Common myeloid progenitor, CD34-positive (primary cell): ENCODE data around the gene ABLIM2.

Experiments
- CTCF ChIA-PET: fragments of 350-600 bp; sonication (Branson Sonifier 250); formaldehyde crosslinking; loops from one replicate; lab custom pipeline; 2021; ENCODE audit warnings: antibody characterized with exemption; lab: Charles Lee
- POLR2A ChIA-PET: fragments of 350-600 bp; sonication (Branson Sonifier 250); formaldehyde crosslinking; loops from one replicate; lab custom pipeline; 2021; ENCODE audit warnings: antibody characterized with exemption; lab: Charles Lee
- DNase-seq, 3 donors: peaks; one replicate each; pipeline versions ENCODE4 v3.0.0 to v3.0.0-alpha.2; 2013
- H3K27ac ChIP-seq, 2 experiments: 1 replicate in 1 of 2; 2 replicates in 1 of 2; pipeline ENCODE4 v1.7.0; 2013; ENCODE audit warnings: inconsistent platforms in 2 of 2, low read length in 2 of 2, mild to moderate bottlenecking in 2 of 2, low read depth in 1 of 2, moderate library complexity in 1 of 2; ENCODE audit not compliant: severe bottlenecking in 2 of 2, insufficient read depth in 1 of 2, poor library complexity in 1 of 2
- H3K27me3 ChIP-seq, 5 experiments: replicated peaks in 2 of 5; 1 replicate in 3 of 5; 2 replicates in 2 of 5; pipeline versions ENCODE4 v1.6.1 to v1.7.0; 2013; ENCODE audit warnings: low read length in 4 of 5, mild to moderate bottlenecking in 2 of 5, moderate library complexity in 2 of 5, inconsistent platforms in 1 of 5; ENCODE audit not compliant: insufficient read depth in 5 of 5, control insufficient read depth in 4 of 5
- H3K36me3 ChIP-seq, 4 experiments: 1 replicate in 2 of 4; 2 replicates in 2 of 4; pipeline versions ENCODE4 v1.6.1 to v1.7.0; 2013; ENCODE audit warnings: low read length in 3 of 4, control low read depth in 1 of 4, mild to moderate bottlenecking in 1 of 4; ENCODE audit not compliant: control insufficient read depth in 4 of 4, insufficient read depth in 4 of 4
- H3K4me1 ChIP-seq, 4 experiments: 1 replicate in 3 of 4; 2 replicates in 1 of 4; pipeline versions ENCODE4 v1.6.1 to v1.7.1; 2013; ENCODE audit warnings: low read length in 3 of 4, mild to moderate bottlenecking in 3 of 4, control low read depth in 1 of 4, inconsistent platforms in 1 of 4, moderate library complexity in 1 of 4; ENCODE audit not compliant: control insufficient read depth in 4 of 4, insufficient read depth in 4 of 4; ENCODE audit errors: control extremely low read depth in 1 of 4
- H3K4me3 ChIP-seq, 7 experiments: 1 replicate in 4 of 7; 2 replicates in 3 of 7; pipeline versions ENCODE4 v1.5.1 to v1.7.0; 2013; ENCODE audit warnings: mild to moderate bottlenecking in 7 of 7, low read length in 6 of 7, moderate library complexity in 6 of 7, inconsistent platforms in 2 of 7, low read depth in 2 of 7, control low read depth in 1 of 7; ENCODE audit not compliant: insufficient read depth in 4 of 7, control insufficient read depth in 1 of 7; ENCODE audit errors: extremely low read depth in 1 of 7
- H3K9me3 ChIP-seq, 5 experiments: 1 replicate in 4 of 5; 2 replicates in 1 of 5; pipeline versions ENCODE4 v1.6.1 to v1.7.1; 2013; ENCODE audit warnings: low read length in 4 of 5, mild to moderate bottlenecking in 2 of 5, inconsistent platforms in 1 of 5, low read depth in 1 of 5, moderate library complexity in 1 of 5; ENCODE audit not compliant: control insufficient read depth in 4 of 5, insufficient read depth in 2 of 5; ENCODE audit errors: control extremely low read depth in 1 of 5
- WGBS: methylation state at CpG from one replicate; pipeline ENCODE4 v1.1.5; 2013; ENCODE audit not compliant: insufficient coverage; 5-methylcytosine and 5-hydroxymethylcytosine counted together

The ABLIM2 gene

DNA sequence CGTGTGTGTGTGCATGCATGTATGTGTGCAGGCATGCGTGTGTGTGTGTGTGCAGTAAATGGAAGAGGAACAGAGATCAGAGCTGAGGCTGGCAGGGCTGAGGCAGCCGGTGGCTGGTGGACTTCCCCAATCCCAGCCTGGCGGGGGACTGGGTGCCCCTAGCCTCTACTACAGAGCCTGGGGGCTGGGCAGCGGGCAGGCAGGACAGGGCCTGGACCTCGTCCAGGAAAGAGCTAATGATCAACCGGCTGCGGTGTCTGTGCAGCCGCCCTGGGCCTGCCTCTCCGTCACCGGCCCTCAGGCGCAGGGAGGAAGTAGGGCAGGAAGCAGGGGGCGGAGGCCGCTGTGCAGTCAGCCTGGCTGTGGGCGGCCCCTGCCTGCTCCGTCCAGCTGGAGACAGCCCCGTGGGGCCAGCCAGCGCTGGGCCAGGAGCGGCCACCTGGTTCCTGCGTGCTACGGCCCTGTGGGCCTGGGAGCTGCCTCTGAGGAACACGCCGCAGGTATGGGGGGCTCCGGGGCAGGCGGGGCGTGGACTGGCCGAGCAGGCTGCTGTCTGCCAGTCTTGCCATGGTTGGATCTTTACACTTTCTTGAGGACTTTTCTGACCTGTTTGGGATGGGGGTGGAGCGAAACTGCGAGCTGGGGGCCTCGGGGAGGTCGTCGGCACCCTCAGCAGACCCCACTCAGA, 40.4 kb upstream of the ABLIM2 start, which contains the start of gene SH3TC1:
SH3TC1 (plus strand) TSS at position 385 of the 688 bp plus-strand sequence. CDS start 5,905 bp downstream, outside the sequence.
- under 1% methylated on average over 31 of the region's 32 CpGs for WGBS
- ChIA-PET CTCF (interaction anchor here (0.8 to 10.0 kb wide), 9 partner anchors 9 to 205 kb away, joined by 3 to 116 read pairs (median 4); no protein-coding TSS in a partner anchor), POLR2A (interaction anchor here (0.7 to 1.3 kb wide), 5 partner anchors 12 to 30 kb away, joined by 3 to 5 read pairs (median 4); no protein-coding TSS in a partner anchor)
- Histone ChIP-seq H3K9me3 (no peaks in the 10 kb centered on the region), H3K4me1 (peaks cover 4 to 89% (median 73%) of the 10 kb centered on the region in 4 experiments), H3K27ac (peak within 1 kb of the TSS; percentile 46 to 81), H3K4me3 (peak within 1 kb of the TSS; percentile 42 to 88 (median 80)), H3K36me3 (peaks cover 0 to 5% (median under 1%) of the 10 kb centered on the region in 4 experiments), H3K27me3 (no peaks in the 10 kb centered on the region)
- DNase-seq: peak; percentile 83 to 95 (median 93)

DNA sequence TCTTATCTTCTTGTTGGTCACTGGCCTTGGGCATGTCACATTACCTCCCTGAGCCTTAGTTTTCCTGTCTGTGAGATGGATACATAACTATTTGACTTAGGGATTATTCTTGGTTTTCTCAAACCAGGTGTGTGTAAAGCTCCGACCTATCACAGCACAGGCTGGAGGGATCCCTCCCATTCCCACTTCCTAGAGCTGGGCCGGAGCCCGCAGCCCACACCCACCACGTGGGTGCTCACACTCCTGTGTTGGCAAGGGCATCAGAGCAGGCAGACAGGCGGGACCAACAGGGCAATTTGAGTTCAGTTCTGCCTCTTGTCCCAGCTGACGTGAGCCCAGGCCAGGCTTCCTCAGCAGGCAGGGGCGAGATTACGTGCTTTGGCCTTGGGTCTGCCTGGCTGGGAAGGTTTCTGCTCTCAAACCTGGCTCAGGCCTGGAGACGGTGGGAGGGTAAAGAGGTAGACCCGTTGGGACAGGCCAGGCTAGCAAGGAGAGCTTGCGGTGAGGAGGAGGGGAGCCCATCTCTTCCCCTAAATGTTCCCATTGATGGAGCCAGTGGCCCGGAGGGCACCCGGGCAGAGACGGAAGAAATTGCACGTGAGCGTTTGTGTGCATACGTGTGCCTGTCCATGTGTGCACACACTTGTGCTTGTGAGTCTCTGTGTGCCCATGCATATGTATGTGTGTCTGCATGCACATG, 39.7 kb upstream of the ABLIM2 start:
- POLR2A ChIA-PET: interaction anchor here (0.7 to 1.3 kb wide), 4 partner anchors 12 to 30 kb away, joined by 3 to 5 read pairs (median 4); no protein-coding TSS in a partner anchor
- H3K27me3 ChIP-seq: no peaks in the 10 kb centered on the region
- CTCF ChIA-PET: interaction anchor here (0.8 to 10.0 kb wide), 10 partner anchors 9 to 205 kb away, joined by 3 to 116 read pairs (median 4); no protein-coding TSS in a partner anchor

DNA sequence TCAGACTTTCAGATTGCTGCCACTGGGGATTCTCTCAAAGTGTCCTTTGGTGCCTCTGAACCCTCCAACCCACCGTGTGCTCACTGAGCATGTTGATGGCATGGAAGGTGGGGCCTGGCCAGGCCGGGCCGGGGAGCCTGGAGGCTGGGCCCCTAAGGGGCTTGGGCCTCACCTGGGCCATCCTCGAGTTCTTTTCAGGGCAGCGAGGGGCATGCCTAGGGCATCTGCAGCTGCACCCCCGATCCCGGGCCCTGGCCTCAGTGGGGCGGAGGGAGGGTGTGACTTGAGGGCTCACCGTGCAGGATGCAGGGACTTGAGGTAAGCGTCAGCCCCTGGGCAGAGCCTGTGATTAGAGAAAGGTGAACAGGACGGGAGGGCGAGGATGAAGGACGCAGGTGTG, 38.9 kb upstream of the ABLIM2 start:
- 94% methylated on average over 13 of the region's 13 CpGs for WGBS
- Histone ChIP-seq H3K36me3 (peaks cover 0 to 3% (median 0%) of the 10 kb centered on the region in 4 experiments), H3K9me3 (no peaks in the 10 kb centered on the region), H3K4me3 (no peak overlapping the region), H3K27ac (no peak overlapping the region), H3K27me3 (no peaks in the 10 kb centered on the region), H3K4me1 (peaks cover 4 to 87% (median 67%) of the 10 kb centered on the region in 4 experiments)
- POLR2A ChIA-PET: no interaction called here
- CTCF ChIA-PET: interaction anchor here (1.1 to 10.0 kb wide), 6 partner anchors 10 to 198 kb away, joined by 3 to 116 read pairs (median 8); no protein-coding TSS in a partner anchor
- DNase-seq: no peak

More for the DNA sequence above, 39.7 kb upstream of the ABLIM2 start:
- Histone ChIP-seq H3K9me3 (no peaks in the 10 kb centered on the region), H3K4me1 (peaks cover 4 to 87% (median 67%) of the 10 kb centered on the region in 4 experiments), H3K36me3 (peaks cover 0 to 5% (median 0%) of the 10 kb centered on the region in 4 experiments), H3K4me3 (peak overlapping the region in 6 of 7 experiments; percentile 52 to 88 (median 80)), H3K27ac (no peak overlapping the region)
- peak in 2 of 3 donors; percentile 59 to 67 for DNase-seq
- WGBS: 15% methylated on average over 17 of the region's 17 CpGs

DNA sequence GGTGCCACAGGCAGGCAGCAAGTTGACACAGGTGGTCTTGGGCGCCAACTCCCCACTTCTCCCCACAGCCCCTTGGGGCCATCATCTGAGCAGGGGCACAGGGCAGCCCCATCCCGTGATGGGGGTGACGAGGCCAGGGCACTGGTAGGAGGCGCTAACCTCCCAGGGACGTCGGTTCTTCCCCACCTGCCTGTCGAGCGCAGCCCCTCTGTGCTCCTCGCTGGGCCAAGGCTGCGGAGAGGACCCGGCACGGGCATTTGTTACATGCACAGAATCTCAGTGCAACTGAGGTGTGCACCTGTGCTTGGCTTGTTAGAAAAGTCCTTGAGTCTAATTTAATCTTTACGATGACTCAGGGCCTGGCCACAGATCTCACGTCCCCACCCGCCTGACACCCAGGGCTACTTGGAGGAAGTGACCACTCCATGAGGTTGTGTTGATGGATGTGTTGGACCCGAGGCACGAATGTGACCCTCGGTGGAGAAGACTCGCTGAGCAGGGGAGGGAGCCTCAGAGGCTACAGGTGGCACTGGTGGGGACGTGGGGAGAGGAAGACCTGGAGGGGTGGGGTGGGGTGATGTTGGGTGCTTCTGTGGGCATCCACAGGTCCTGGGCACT, 37.3 kb upstream of the ABLIM2 start:
- peaks cover 4 to 83% (median 65%) of the 10 kb centered on the region in 4 experiments for H3K4me1 ChIP-seq
- POLR2A ChIA-PET: no interaction called here
- CTCF ChIA-PET: interaction anchor here (4.7 to 10.0 kb wide), 2 partner anchors 19 to 31 kb away, joined by 32 to 116 read pairs; no protein-coding TSS in a partner anchor
- H3K27me3 ChIP-seq: no peaks in the 10 kb centered on the region
- 96% methylated on average over 17 of the region's 20 CpGs for WGBS
- no peaks in the 10 kb centered on the region for H3K36me3 ChIP-seq
- DNase-seq: no peak
- no peak overlapping the region for H3K4me3 ChIP-seq
- H3K27ac ChIP-seq: no peak overlapping the region
- no peaks in the 10 kb centered on the region for H3K9me3 ChIP-seq

DNA sequence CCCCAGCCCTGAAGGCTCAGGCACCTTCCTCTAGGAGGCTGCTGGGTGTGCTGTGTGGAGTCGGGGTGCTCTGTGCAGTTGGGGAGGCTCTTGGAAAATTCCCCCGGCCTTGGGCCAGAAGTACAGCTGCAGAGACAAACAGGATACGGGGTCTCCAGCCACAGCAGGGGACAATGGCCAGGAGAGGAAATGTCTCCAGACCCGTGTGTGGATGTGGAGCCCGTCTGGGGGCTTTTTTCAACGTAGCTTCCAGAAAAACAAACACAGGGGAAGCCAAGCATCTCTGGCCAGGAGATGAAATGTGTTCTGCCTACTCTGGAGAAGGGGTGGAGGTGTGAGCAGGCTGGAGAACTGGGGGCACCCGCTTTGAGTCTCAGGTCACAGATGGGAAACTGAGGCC, 36.8 kb upstream of the ABLIM2 start:
- Histone ChIP-seq H3K9me3 (no peaks in the 10 kb centered on the region), H3K4me1 (peaks cover 2 to 83% (median 65%) of the 10 kb centered on the region in 4 experiments), H3K4me3 (no peak overlapping the region), H3K27ac (no peak overlapping the region), H3K36me3 (no peaks in the 10 kb centered on the region), H3K27me3 (no peaks in the 10 kb centered on the region)
- ChIA-PET CTCF (interaction anchor here (3.9 to 10.0 kb wide), 2 partner anchors 14 to 18 kb away, joined by 14 to 116 read pairs; no protein-coding TSS in a partner anchor), POLR2A (no interaction called here)
- 69% methylated on average over 7 of the region's 7 CpGs for WGBS
- no peak for DNase-seq

DNA sequence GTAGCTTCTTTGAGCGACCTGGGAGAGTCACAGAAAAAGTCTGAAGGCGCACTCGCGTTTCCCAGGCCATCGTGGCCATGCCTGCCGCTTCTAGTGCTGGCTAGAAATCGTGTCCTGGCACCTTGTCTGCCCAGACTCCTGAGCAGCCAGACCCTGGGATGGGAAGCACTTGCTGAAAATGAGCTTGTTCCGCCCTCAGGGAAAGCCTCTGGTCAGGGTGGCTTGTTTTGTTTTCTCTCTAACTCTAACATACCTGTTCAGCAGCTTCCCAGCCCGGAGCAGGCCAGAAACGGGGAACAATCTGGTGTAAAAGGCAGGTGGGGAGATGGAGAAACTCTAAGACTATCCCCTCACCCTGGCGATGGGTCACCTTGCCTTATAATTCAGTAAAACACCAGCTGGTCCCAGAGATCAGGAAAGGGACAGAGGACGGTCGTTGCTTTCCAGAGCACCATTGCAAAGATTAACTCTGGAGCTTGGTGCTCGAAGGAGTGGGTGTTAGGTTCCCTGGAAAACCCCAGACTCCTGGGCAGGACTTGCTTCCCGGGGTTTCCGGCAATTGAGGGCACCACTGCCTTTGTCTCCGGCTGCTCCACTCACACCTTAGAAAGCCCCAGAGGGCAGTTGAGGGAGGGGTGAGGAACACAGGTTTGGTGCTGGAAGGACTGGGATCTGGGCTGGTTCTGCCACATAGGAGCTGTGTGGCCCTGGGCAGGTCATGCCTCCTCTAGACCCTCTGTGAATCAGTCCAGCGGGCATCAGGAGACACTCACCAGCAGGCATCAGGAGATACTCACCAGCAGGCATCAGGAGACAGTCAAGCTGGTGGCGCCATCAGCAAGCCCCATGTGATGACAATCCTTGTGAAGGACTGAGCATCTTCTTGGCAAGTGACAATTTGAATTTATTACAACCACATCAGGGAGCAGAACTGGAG, 36.0 kb upstream of the ABLIM2 start:
- no peaks in the 10 kb centered on the region for H3K9me3 ChIP-seq
- DNase-seq: no peak
- no peak overlapping the region for H3K4me3 ChIP-seq
- no peaks in the 10 kb centered on the region for H3K36me3 ChIP-seq
- WGBS: 90% methylated on average over 17 of the region's 19 CpGs
- ChIA-PET POLR2A (no interaction called here), CTCF (interaction anchor here (0.9 to 10.0 kb wide), 6 partner anchors 9 to 25 kb away, joined by 3 to 116 read pairs (median 4); no protein-coding TSS in a partner anchor)
- no peak overlapping the region for H3K27ac ChIP-seq
- H3K27me3 ChIP-seq: no peaks in the 10 kb centered on the region
- H3K4me1 ChIP-seq: peaks cover 2 to 83% (median 65%) of the 10 kb centered on the region in 4 experiments
